Measurements from ENCODE around the gene TMEM161B.
"Not testable (repeated sequence)": the region's sequence is repeated elsewhere in the genome, so short reads cannot be mapped to it uniquely, and the experiment has no call there.

Gene TMEM161B

DNA sequence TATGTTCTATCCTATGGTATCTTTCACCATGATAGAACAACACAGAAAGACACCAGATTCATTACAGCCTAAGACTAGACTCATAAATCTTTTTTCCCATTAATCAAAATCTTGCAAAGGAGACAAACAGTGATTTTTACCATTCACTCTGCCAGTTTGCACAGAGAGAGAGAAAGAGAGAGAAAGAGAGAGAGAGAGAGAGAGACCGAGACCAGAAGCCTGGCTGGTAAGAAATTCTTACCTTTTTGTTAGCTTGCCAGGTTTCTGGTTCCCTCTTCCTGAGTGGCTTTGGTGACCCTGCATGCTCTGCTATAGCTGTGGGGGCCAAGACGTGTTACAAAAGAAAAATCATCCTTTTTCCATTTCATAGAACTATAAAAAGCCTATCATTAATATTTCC lies 18.6 kb downstream of the TMEM161B start:
- in situ Hi-C loops (cut with MboI; ENCODE audit: low sequenced_read_pairs), result no loop called here

DNA sequence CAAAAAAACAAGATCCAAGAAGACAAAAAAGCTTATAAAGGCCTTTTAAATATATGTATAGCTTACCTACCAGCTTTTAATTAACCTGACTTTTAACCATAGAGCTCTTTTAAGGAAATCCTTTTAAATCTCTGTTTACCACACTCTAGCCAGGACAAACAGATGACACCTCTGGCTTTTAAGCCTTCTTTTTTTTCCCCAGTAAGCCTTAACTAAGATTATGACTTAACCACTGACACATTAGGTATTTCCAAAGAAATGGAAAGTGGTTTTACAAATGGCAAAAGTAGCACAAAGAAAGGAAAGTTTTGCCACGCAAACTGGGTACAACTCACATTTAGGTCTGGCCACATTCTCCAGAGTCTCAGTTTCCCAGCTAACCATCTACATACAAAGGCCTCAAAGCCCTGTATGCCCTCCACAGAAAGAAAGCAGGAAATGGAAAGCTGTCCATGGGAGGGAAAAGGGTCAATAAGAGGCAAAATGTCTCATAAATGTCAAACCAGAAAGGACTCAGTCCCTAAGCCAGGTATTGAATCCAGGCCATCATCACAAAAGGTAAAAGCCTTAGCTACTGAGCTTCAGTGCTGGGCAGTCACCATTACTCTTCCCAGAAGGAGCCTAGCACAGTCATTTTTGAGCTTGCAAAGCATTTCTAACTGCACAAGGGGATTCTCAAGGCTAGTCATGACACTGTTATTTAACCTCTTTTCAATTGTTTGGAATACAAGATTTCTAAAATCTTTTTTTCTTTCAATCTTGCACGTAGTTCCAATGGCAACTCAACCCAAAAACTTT lies 19.7 kb downstream of the TMEM161B start:
- in situ Hi-C loops (cut with MboI; ENCODE audit: low sequenced_read_pairs), result no loop called here

DNA sequence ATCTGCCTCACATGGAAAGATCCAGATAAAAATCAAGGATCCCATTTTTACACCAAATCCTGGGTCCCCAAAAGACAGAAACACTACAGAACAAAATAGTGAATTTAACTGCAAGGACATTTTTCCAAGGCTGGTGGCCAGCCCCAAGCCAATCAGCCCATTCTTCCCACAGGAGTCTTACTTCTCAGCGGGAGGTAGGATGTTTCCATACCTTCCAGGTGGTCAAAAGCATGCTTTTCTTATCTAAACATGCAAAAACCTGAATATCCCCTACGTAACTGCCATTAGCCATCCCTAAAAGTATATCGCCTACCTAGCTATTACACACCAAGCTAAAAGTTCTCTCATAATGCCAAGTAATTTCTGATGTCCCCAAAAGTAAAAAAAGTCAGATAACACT lies 20.6 kb downstream of the TMEM161B start:
- in situ Hi-C loops (cut with MboI; ENCODE audit: low sequenced_read_pairs), result no loop called here

DNA sequence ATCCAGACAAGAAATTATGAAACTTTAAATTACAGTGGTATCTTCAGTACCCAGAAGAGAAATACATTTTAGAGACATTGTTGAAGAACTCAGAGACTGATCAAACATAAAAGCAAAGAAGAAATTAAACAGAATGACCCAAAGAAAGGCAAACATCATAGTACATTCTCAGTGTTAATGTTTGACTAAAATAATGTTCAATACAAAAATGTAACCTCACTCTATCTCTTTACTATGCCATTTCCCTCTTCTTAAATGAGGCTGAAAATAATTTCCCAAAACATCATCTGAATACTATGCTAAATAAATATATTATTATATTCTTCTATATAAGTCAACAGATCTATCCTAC lies 22.8 kb downstream of the TMEM161B start:
- in situ Hi-C loops (cut with MboI; ENCODE audit: low sequenced_read_pairs), result no loop called here

DNA sequence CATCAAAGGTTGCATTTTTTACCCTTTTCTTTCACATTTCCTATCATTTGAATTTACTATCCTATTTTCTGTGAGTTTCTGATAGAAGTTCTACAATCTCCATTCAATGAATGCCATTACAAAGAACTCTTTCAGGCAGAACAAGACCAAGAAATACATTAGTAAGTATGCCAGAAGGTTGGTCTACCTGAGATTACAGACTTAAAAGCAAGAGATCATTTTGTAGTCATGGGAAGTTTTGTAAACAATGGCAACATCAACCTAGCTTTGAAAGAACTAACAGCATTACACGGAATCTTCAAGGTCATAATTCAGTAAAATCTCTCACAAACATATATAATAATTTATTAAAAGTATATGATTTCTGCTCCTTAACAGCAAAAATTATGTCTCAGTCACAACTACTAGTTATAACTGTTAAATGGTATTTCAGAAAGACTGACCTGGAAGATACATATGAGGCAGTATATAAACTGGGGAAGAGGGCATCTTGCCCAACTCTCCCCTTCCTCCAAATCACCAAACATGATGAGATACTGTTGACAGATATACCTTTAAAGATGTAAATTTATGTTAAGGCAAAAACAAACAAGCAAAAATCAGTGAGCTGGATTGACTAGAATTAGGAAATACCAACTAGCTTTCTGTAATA lies 23.3 kb downstream of the TMEM161B start:
- in situ Hi-C loops (cut with MboI; ENCODE audit: low sequenced_read_pairs), result no loop called here

DNA sequence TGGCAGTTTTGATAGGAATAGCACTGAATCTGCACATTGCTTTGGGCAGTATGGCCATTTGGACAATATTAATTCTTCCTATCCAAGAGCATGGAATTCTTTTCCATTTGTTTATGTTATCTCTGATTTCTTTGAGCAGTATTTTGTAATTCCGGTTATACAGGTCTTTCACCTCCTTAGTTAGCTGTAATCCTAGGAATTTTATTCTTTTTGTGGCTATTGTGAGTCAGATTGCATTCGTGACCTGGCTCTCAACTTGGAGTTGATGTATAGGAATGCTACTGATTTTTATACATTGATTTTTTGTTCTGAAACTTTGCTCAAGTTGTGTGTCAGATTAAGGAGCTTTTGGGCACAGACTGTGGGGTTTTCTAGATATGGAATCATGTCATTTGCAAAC lies 24.0 kb downstream of the TMEM161B start:
- in situ Hi-C loops (cut with MboI; ENCODE audit: low sequenced_read_pairs), result no loop called here

DNA sequence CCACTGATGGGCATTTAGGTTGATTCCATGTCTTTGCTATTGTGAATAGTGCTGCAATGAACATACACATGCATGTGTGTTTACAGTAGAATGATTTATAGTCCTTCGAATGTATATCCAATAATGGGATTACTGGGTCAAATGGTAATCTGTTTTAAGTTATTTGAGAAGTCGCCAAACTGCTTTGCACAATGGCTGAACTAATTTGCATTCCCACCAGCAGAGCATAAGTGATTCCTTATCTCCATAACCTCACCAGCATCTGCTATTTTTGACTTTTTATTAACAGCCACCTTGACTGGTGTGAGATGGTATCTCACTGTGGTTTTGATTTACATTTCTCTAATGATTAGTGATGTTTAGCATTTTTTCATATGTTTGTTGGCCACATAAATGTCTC lies 25.2 kb downstream of the TMEM161B start:
- in situ Hi-C loops (cut with MboI; ENCODE audit: low sequenced_read_pairs), result not testable (repeated sequence)

DNA sequence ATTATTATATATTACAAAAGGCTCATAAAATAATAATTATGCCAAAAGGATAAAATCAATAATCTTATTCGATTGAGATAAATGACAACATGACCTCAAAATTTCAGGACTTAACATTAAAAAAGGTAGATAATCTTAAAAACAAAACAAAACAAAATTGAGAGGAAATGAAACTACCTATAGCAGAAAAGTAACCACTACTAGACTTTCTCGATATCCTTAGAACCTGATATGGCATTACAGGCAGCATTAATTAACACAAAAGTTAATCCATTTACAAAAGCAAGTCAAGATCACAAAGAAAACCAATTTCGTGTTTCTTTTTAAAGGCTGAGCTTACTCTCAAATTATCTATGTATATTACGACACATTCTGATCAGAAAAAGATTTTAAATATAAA lies 29.9 kb downstream of the TMEM161B start:
- in situ Hi-C loops (cut with MboI; ENCODE audit: low sequenced_read_pairs), result no loop called here

DNA sequence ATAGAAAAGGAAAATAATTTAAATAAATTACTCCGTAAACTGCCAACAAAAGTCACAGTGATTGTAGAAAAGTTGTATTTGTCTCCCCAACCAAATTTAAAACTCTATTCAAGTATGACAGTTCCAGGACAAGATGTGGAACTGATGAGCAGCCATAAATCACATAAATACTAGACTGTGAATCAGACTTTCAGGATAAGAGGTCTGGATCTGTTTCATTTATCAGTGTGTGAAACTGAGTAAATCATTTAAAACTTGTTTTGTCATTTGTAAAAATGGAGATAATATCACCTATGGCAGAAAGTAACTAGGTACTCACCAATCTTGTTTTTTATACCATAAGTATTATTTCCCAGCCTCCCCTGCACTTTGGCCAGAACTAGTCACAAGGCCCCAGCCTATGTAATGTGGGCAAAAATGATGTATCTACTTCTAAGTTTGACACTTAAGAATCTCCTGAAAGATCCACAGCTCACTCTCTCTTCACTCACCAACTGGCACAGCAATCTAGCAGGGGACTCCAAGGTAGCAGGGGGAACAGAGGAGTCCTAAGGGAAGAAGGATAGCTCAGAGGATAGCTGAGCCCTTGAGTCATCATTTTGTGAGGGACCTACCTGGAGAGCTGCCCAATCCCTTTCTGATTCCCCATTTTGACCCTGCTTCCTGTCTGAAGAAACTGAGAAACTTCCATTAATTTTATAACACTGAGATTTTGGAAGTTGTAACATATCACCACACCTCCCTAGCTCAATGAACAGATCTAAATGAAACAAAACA lies 31.6 kb downstream of the TMEM161B start:
- in situ Hi-C loops (cut with MboI; ENCODE audit: low sequenced_read_pairs), result no loop called here

DNA sequence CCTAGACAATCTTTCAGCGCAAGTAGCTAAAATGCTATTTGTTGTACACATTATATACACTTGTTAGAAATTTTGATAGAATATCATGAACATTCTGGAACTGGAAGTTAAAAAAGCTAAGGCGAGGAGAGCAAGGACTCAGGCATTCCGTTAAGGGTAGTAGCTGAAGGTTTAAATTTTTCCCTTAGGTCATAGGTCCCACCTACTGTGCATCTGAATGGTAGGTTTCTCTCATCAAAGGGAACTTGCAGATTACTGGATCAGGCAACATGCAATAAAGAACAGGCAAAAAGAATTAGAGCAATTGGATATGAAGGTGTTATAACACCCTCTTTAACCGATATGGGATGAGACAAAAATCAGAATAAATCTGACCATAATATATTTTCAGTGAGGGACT lies 32.8 kb downstream of the TMEM161B start:
- in situ Hi-C loops (cut with MboI; ENCODE audit: low sequenced_read_pairs), result no loop called here

DNA sequence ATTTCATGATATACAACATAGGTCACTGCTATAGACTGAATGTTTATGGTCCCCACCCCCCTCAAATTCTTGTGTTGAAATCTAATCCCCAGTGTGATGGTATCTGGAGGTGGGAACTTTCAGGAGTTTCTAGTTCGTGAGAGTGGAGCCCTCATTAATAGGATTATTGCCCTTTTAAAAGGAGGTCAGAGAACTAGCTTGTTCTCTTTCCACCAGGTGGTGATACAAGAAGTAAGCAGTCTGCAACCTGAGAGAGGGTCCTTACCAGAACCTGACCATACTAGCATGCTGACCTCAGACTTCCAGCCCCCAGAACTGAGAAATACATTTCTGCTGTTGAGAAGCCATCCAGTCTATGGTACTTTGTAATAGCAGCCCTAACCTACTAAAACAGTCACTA lies 33.3 kb downstream of the TMEM161B start:
- in situ Hi-C loops (cut with MboI; ENCODE audit: low sequenced_read_pairs), result no loop called here

DNA sequence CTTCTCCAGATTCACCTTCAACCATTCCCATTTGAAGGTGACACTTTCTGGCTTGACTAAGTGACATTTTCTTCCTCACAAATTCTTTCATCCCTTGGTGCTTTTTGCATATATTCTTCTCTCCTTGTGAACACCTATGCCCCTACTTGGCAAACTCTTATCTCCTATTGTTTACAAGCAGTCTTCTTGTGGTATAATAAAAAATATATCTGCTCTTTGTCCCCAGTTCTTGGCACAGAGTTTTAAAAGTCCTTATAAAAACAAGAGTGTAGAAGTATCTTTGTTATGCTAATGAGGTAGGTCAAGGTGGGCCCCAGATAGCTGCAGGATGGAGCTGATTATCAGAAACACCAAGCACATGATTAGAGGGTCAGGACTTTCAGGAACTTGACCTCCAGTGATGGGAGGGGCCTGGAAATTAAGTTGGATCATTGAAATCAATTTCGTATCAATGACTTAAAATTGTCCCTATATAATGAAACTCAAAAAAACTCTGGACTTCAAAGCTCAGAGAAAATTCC lies 38.0 kb downstream of the TMEM161B start:
- in situ Hi-C loops (cut with MboI; ENCODE audit: low sequenced_read_pairs), result no loop called here

DNA sequence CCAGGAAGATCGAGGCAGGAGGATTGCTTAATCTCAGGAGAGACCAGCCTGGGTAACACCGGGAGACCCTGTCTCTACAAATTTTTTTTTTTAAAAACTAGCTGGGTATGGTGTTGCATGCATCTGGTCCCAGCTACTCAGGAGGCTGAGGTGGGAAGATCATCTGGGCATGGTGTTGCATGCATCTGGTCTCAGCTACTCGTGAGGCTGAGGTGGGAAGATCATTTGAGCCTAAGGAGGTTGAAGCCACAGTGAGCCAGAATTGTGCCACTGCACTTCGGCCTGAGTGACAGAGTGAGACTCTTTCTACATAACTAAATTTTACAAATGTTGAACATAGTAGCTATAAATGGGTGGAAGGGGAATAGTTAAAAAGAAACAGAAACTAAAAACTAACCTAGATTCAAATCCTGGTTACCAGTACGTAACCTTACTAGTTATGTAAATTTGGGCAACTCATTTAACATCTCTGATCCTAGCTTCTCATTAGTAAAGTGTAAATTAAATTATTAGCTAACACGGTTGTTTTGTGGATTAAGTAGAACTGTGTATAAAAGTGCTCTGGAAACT lies 41.7 kb downstream of the TMEM161B start:
- in situ Hi-C loops (cut with MboI; ENCODE audit: low sequenced_read_pairs), result no loop called here

DNA sequence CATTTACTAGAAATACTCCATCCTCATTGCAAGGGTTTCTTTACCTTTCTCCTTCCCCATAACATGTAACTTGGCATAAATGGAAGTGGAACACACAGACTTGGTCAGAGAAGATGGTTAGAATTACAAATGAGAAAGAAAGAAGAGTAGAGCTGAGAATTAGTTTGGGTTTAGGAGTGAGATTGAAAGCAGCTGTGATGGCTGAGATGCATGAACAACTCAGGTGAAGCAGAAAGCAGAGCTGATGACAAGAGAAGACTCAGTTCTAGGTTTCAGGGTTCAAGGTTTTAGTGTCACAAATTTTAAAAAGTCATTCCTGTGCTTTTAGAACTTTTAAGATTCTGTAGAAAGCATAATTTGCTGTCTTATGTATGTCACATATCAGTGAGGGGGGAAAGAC lies 54.0 kb downstream of the TMEM161B start:
- in situ Hi-C loops (cut with MboI; ENCODE audit: low sequenced_read_pairs), result no loop called here

DNA sequence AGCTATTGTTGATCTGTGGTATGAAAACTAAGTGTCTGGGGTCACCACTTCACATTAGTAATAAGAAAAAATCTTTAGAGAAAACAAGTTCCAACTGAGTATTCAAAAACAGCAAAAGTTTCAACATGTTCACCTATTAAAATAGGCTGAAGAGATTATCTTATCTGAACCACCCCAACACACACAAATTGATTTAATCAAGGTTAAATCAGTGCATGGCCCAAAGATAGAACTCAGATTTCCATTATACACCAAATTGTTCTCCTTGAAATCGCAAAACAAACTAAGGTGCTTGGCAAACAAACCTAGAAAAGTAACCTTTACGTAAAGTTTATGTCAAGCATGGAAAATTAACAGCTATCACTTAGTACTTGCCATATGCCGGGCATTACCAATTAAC lies 61.1 kb downstream of the TMEM161B start:
- in situ Hi-C loops (cut with MboI; ENCODE audit: low sequenced_read_pairs), result no loop called here

DNA sequence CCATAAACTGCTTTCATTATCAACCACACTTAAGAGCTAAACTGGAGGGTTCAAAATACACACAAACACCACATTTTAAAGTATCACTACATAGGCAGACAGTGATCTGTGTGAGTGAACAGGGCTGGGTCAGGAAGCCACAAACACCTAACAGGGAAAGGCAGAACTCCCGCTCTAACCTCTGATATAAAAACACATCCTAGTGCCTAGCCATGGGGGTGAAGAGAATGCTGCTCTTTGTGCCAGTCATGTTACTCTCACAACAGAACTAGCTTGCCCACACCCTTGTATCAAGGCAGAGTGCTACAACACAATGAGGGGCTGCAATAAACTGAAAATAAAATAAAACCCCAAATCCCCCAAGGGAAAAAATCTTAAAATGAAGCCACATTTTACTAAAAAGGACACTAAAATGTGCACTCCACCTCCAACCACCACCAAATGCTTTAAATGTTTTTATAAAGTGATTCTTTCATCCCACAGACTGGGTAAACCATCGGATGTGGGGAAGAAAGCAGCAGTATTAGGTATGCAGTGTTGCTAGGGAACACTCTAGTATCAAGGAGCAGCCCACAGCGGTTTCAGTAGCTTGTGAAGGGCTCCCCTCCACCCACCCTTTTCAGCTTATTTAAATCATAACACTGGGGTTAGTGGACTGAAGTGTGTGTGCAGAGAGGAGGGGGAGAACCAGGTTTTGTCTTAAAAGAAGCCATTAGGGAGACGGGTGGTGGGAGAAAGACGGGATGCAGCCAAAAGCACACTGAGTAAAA lies 64.5 kb downstream of the TMEM161B start:
- in situ Hi-C loops (cut with MboI; ENCODE audit: low sequenced_read_pairs), result no loop called here

DNA sequence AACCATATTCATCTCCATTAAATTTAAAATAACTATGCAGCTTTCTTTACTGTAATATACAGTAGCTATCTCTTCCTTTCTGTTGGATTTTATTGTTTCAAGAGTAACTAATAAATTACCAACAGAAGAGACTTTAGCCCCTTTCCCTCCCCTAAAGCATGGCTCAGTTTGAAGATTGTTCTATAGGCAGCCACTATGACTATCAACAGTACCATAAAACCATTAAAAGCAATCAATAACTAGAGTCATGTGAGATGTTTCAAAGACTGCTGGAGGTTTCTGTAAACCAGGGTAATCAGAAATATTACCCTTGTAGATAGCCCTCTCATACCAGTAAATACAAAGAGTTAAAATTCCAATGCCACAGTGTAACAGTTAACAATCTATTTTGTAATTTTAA lies 73.0 kb downstream of the TMEM161B start:
- in situ Hi-C loops (cut with MboI; ENCODE audit: low sequenced_read_pairs), result no loop called here

DNA sequence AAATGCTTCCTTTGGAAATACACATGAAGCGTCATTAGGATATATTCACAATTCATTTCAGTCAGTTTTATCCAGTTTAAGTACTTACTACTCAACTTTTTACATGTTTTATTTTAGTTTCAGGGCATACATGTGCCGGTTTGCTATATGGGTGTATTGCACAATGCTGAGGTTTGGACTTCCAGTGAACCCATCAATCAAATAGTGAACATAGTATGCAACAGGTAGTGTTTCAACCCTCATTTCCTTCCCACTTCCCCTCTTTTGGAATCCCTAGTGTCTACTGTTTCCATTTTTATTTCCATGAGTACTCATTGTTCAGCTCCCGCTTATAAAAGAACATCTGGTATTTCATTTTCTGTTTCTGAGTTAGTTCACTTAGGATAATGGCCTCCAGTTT lies 74.7 kb downstream of the TMEM161B start:
- in situ Hi-C loops (cut with MboI; ENCODE audit: low sequenced_read_pairs), result no loop called here

DNA sequence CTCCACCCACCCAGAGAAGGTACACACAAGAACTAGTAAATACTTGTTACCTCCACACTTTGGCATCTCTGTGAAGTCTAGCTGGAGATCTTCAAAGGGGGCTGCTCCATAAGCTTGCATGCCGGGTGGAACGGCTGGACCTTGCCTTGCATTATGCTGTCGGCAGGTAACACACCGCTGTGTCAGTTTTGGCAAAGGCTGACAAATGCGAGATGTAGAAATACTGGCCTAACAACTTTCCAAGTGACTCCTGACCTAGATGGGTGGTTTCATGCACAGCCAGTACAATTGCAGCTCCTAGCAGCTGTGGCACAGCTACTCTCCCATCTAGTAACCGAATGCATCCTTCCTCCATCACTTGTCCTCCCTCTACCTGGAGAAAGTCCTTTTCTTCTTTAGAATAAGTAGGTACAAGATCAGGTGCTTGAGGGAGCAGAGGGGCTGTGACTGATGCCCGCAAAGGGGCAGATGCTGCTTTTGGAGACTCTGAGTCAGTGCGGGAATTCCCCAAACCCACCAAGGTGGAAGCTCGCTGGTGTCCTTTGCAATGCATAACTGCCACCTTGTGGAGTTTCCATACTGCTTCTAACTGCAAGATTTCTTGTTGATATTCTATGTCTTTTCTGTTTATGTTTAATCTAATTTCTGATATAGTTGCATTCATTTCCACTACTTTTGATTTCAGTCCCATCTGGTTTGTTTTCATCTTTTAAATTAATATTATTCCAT lies 78.4 kb downstream of the TMEM161B start:
- in situ Hi-C loops (cut with MboI; ENCODE audit: low sequenced_read_pairs), result no loop called here

DNA sequence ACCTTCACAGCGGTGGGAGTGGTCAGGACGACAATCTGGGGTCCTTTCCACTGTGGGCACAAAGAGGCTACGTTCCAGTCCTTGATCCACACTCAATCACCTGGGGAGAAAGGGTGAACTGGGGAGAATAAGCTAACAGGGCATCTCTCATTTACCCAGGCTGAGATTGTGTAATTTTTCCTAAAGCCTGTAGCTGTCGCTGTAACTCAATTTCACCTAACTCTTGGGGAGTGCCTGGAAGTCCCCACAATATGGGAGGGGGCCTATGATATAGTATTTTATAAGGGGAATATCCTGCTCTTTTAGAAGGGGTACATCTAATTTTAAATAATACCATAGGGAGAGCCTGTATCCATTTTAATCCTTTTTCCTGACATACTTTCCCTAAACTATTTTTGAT lies 79.2 kb downstream of the TMEM161B start:
- in situ Hi-C loops (cut with MboI; ENCODE audit: low sequenced_read_pairs), result not testable (repeated sequence)
